Stimulated activated CD4-positive, alpha-beta T cell treated with anti-CD3 and anti-CD28 coated beads, Interleukin-1b, Interleukin-23, amount 100 ng/mL, for 24 hours (primary cell): ENCODE measurements around the gene CTU1.

Source experiments
- DNase-seq, 4 experiments: peaks; one replicate each; pipeline ENCODE4 v3.0.0-alpha.2; 2020; ENCODE audit warnings: low read depth in 4 of 4, low spot score in 1 of 4

Gene CTU1

GRCh38 chr19:51083181-51083580 is 25.0 kb downstream of the CTU1 start:
- no peak for DNase-seq

- no peak for DNase-seq
These were observed 25.6 kb downstream of the CTU1 start, which contains the start of gene KLK14 for GRCh38 chr19:51082611-51083010. Gene KLK14 (minus strand): TSS chr19:51082887. CDS start chr19:51082614, 273 bp downstream.

- no peak for DNase-seq
These were observed 26.7 kb downstream of the CTU1 start for GRCh38 chr19:51081476-51081875.

GRCh38 chr19:51079481-51080110 is 28.6 kb downstream of the CTU1 start:
- DNase-seq = no peak

- no peak for DNase-seq
These were observed 29.5 kb downstream of the CTU1 start for GRCh38 chr19:51078731-51079130.

GRCh38 chr19:51078104-51078503 is 30.1 kb downstream of the CTU1 start:
- DNase-seq = no peak

GRCh38 chr19:51076631-51077213 is 31.5 kb downstream of the CTU1 start:
- no peak for DNase-seq

GRCh38 chr19:51075998-51076397 is 32.2 kb downstream of the CTU1 start:
- DNase-seq = no peak

- no peak for DNase-seq
These were observed 37.2 kb downstream of the CTU1 start for GRCh38 chr19:51071095-51071405.

- no peak for DNase-seq
These were observed 37.7 kb downstream of the CTU1 start for GRCh38 chr19:51070334-51071094.

GRCh38 chr19:51066393-51067186 is 41.6 kb downstream of the CTU1 start:
- DNase-seq = no peak

- no peak for DNase-seq
These were observed 42.8 kb downstream of the CTU1 start for GRCh38 chr19:51065221-51065960.

- DNase-seq = no peak
These were observed 43.5 kb downstream of the CTU1 start, which contains the start of gene KLK13 for GRCh38 chr19:51064534-51065220. Gene KLK13 (minus strand): TSS chr19:51065092. CDS start chr19:51065067, 25 bp downstream.

- no peak for DNase-seq
These were observed 44.5 kb downstream of the CTU1 start for GRCh38 chr19:51063664-51064063.

GRCh38 chr19:51060973-51061372 is 47.2 kb downstream of the CTU1 start:
- DNase-seq = no peak

- no peak for DNase-seq
These were observed 47.9 kb downstream of the CTU1 start for GRCh38 chr19:51060336-51060735.

GRCh38 chr19:51059715-51060114 is 48.5 kb downstream of the CTU1 start:
- DNase-seq = no peak

GRCh38 chr19:51055866-51056265 is 52.3 kb downstream of the CTU1 start:
- DNase-seq = no peak
